Omental fat pad (tissue), 4 donors: ENCODE measurements around the gene HMSD. TPM values are rescaled to one million over a fixed set of nuclear protein-coding genes. Genes with fewer than 3 reads are reported as not detected.
A peak's percentile ranks its signal among the peaks of the same experiment; 100 is the strongest.

Experiments
- ATAC-seq: fragments of 150-250 bp; one replicate; pipeline ENCODE4 v1.9.1; 2016; ENCODE audit warnings: mild to moderate bottlenecking, moderate library complexity; ENCODE audit not compliant: low FRiP score
- DNase-seq: peaks from one replicate; pipeline ENCODE4 v3.0.0-alpha.2; 2019; ENCODE audit warnings: low spot score
- total RNA-seq, 4 donors: library from RNA; depleted of rRNA; stranded (reverse); fragments of >200 nt; gene quantifications; one replicate each; pipeline ENCODE4 v1.1.0, GENCODE V29; 2016
- TF ChIP-seq, protein P1 (sequence below), 3 donors: fragments of 450-650 bp; IDR thresholded peaks; one replicate each; pipeline ENCODE4 v1.5.1; 2016 to 2017; ENCODE audit warnings: antibody characterized with exemption in 3 of 3, mild to moderate bottlenecking in 3 of 3, moderate library complexity in 2 of 3

The HMSD gene
- total RNA-seq, 4 donors from 2014 or later, result 0.38 to 1.6 (median 0.72) TPM; not detected in 1

DNA sequence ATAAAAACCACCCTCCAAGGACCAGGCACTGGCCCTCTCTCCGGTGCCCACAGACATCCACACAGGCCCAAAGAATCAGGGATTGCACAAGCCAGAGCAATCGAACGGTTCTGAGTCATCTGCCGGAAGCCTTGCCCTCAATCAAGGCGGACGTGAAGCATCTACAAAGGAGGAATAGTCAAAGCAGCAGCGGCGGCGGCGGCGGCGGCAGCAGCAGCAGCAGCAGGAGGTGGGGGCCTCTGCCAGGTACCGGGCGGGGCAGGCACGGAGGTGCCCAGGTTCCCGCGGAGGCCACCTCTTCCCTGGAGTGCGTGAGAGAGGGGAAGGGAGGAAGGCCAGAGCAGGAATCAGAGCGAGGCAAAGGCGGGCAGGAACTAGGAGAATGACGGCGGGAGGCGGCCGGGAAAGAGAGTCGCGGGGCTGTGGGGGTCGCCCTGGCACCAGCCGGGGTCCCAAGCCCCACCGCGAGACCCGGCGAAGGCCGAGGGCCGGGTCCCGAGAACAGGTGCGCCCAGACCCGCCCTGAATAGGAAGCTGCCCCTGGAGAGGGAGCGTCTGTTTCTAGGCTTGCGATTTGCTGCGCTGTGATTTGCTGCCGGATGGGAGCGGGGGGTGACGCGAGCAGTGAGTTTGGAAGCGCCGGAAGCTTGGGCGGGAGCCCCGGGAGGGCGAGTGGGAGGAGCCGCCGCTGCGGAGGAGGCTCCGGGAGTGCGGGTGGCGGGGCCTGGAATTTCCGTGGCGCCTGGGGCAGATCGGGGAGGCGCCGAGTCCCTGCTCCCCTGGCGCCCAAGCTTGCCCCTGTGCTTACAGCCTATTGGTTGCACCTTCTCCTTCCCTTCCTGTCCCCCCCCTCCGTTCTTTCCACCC, 21.1 kb downstream of the HMSD start, which contains the start of gene SERPINB8:
Gene SERPINB8, plus strand, starts transcription at position 140 of the 867 bp plus-strand sequence. CDS start 8,228 bp downstream, outside the sequence.
- peak; percentile 70 for DNase-seq
- TF ChIP-seq, protein P1, sequence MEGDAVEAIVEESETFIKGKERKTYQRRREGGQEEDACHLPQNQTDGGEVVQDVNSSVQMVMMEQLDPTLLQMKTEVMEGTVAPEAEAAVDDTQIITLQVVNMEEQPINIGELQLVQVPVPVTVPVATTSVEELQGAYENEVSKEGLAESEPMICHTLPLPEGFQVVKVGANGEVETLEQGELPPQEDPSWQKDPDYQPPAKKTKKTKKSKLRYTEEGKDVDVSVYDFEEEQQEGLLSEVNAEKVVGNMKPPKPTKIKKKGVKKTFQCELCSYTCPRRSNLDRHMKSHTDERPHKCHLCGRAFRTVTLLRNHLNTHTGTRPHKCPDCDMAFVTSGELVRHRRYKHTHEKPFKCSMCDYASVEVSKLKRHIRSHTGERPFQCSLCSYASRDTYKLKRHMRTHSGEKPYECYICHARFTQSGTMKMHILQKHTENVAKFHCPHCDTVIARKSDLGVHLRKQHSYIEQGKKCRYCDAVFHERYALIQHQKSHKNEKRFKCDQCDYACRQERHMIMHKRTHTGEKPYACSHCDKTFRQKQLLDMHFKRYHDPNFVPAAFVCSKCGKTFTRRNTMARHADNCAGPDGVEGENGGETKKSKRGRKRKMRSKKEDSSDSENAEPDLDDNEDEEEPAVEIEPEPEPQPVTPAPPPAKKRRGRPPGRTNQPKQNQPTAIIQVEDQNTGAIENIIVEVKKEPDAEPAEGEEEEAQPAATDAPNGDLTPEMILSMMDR (IDR thresholded peaks at IDR 0.05), result no peak
- peak; percentile 96 for ATAC-seq

DNA sequence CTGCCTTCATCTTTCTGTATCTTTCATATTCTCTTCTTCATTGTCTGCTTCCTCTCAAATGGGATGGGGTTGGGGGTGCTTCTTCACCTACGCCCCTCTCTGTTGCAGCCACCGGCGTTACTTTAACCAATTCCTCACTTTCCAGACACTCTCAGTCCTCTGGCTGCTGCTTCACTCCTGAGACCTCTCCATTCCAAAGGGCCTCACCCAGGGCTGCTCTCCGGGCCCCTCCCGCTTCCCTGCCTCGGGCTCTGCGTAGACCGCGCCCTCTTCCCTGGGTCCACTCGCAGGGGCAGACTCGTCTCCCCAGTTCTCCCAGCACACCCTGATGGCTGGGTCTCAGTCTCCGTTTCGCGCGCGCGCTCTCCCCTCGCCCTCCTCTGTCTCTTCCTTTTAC, 21.7 kb downstream of the HMSD start:
- no peak for DNase-seq
- TF ChIP-seq, protein P1 (IDR thresholded peaks at IDR 0.05), result no peak
- ATAC-seq, result peak; percentile 67

DNA sequence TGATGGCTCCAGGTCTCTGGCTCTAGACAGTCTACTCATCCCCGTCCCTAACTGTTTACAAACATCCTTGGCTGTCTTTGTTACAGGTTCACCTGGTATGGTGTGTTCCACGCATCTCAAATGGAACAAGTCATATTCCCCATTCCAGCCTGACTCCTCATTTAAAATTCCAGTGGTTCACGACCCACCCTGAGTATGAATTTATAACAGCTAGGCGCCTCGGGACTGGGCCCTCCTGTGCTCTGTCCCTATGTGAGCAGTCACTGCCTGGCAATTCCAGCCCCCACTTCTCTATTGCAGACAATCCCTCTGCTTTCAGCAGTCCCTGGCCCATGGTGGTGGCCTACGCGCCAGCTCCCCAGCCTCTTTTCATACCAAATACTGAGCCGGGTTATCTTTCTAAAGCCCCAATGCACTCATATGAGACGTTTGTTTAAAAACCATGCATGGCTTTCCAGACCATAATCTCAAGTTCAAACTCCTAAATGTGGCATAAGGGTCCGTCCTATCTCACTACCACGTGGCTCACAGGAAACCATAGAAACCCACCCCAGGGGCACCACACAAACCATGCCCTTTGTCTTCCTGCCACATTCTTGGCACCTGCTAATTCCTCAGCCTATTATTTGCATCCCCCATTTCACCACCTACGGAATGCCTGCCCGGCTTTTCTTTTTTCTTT, 22.4 kb downstream of the HMSD start:
- no peak for ATAC-seq

GRCh38 chr18:63972002-63972376, 22.9 kb downstream of the HMSD start:
- TF ChIP-seq, protein P1 (IDR thresholded peaks at IDR 0.05), result no peak
- DNase-seq (no peak), ATAC-seq (no peak)

More for the DNA sequence above, 22.4 kb downstream of the HMSD start:
- TF ChIP-seq, protein P1 (IDR thresholded peaks at IDR 0.05), result no peak
- no peak for DNase-seq

GRCh38 chr18:63974991-63975390, 25.9 kb downstream of the HMSD start:
- TF ChIP-seq, protein P1 (IDR thresholded peaks at IDR 0.05), result no peak
- DNase-seq, result no peak
- no peak for ATAC-seq

DNA sequence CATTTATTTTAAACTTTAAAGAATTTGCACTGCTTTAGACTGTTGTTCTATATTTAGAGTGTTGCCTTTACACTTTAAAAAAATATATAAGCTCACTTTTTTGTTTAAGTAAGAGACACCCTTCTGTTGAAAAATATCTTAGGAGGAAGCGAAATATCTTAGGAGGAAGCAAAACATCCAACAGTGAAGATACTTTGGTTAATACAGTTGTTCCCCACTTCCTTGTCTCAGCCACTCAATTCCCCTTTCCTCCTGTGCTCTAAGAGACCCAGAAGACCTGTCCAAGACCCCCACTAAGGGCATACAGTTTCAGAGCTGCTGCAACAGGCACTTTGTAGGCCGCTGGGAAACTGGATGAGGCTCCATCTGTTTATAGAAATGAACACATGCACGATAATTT, 26.5 kb downstream of the HMSD start:
- DNase-seq, result no peak
- no peak for ATAC-seq
- TF ChIP-seq, protein P1 (IDR thresholded peaks at IDR 0.05), result no peak
